Natural killer cell (primary cell): ENCODE results near the gene SLC47A2. TPM values are rescaled to one million over a fixed set of nuclear protein-coding genes. Genes with fewer than 3 reads are reported as not detected.

Experiments
- ATAC-seq, 3 donors: fragments of 150-1000 bp in 2 of 3; fragments of 200-7000 bp in 1 of 3; cut with Tn5 transposase; 1 replicate in 1 of 3; 2 replicates in 2 of 3; pipeline ENCODE4 v1.10.0; 2021; ENCODE audit warnings: mild to moderate bottlenecking in 2 of 3, moderate library complexity in 2 of 3
- DNase-seq, 2 donors: peaks; one replicate each; pipeline versions ENCODE4 v3.0.0 to v3.0.0-alpha.2; 2013 to 2021; ENCODE audit warnings: mixed read lengths in 1 of 2
- H3K27ac ChIP-seq: one replicate; pipeline ENCODE4 v1.5.1; 2013; ENCODE audit warnings: mild to moderate bottlenecking, low read length
- H3K27me3 ChIP-seq: one replicate; pipeline ENCODE4 v1.6.1; 2013; ENCODE audit warnings: low read length; ENCODE audit not compliant: control insufficient read depth, insufficient read depth
- H3K36me3 ChIP-seq: one replicate; pipeline ENCODE4 v1.6.1; 2013; ENCODE audit warnings: low read length; ENCODE audit not compliant: control insufficient read depth, insufficient read depth
- H3K4me1 ChIP-seq: one replicate; pipeline ENCODE4 v1.6.1; 2013; ENCODE audit warnings: low read length; ENCODE audit not compliant: control insufficient read depth, insufficient read depth
- H3K4me3 ChIP-seq: one replicate; pipeline ENCODE4 v1.5.1; 2013; ENCODE audit warnings: low read length
- H3K9me3 ChIP-seq: one replicate; pipeline ENCODE4 v1.6.1; 2013; ENCODE audit warnings: low read length; ENCODE audit not compliant: control insufficient read depth, insufficient read depth
- H3K27ac Mint-ChIP-seq, 2 donors: one replicate each; pipeline ENCODE4 v1.8.0; 2022; ENCODE audit warnings: mild to moderate bottlenecking in 2 of 2, mixed read lengths in 2 of 2, moderate library complexity in 1 of 2
- H3K27me3 Mint-ChIP-seq, 2 donors: one replicate each; pipeline ENCODE4 v1.8.0; 2022; ENCODE audit warnings: low read depth in 2 of 2, mixed read lengths in 2 of 2
- H3K36me3 Mint-ChIP-seq: one replicate; pipeline ENCODE4 v1.8.0; 2022; ENCODE audit warnings: mixed read lengths
- H3K4me1 Mint-ChIP-seq, 2 donors: one replicate each; pipeline ENCODE4 v1.8.0; 2022; ENCODE audit warnings: mixed read lengths in 2 of 2
- H3K4me3 Mint-ChIP-seq: one replicate; pipeline ENCODE4 v1.8.0; 2022; ENCODE audit warnings: mild to moderate bottlenecking, moderate library complexity, mixed read lengths
- H3K9me3 Mint-ChIP-seq, 2 donors: one replicate each; pipeline ENCODE4 v1.8.0; 2022; ENCODE audit warnings: mixed read lengths in 2 of 2
- WGBS: methylation state at CpG from one replicate; pipeline ENCODE4 v1.1.7; 2013; ENCODE audit warnings: missing lambda C conversion rate; ENCODE audit not compliant: insufficient coverage; 5-methylcytosine and 5-hydroxymethylcytosine counted together
- intact Hi-C: fragments of 100-400 bp; cut with micrococcal nuclease; formaldehyde crosslinking; loops from one replicate; pipeline ENCODE4 v1.14.2; 2022
- total RNA-seq, 4 donors: library from RNA; stranded (reverse); fragments of 120-200 nt in 1 of 4; gene quantifications; one replicate each; pipeline versions ENCODE4 v1.2.3 to v1.2.4, GENCODE V29; 2013 to 2022
- TF ChIP-seq, protein P1 (sequence below): fragments of 200-600 bp; IDR thresholded peaks from one replicate; pipeline ENCODE4 v1.8.0; 2022; ENCODE audit warnings: antibody characterized with exemption

The SLC47A2 gene
- total RNA-seq, 3 donors from 2014 or later (not counting 1 experiment from before 2014, with no cell fraction given): not detected

DNA sequence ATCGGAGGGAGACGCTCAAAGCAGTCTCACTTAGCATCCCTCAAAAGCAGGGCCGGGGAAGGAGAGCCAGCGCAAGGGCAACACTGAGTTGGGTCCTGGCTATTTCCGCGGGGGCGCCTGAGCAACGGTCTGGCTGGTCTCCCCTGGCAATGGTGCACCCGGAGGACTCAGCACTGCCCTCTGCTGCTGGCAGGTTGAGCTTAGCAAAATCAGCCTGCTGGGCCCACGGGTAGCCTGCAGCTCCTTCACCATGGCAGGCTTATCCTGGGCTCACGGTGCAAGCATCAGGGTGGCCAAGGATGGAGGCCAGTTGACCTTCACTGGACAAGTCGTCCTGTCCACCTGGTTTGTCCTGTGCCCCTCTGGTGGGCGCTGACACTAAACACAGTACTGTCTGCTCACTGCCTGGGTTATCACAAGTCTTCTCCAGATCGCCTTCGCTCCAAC lies 46.2 kb upstream of the SLC47A2 start:
- Mint-ChIP-seq H3K27ac (no peak overlapping the region), H3K36me3 (no peaks in the 10 kb centered on the region), H3K27me3 (peaks cover 6 to 12% of the 10 kb centered on the region in 2 donors), H3K4me3 (no peak overlapping the region), H3K9me3 (no peaks in the 10 kb centered on the region), H3K4me1 (no peaks in the 10 kb centered on the region)
- Histone ChIP-seq H3K4me1 (peaks cover 9% of the 10 kb centered on the region), H3K4me3 (no peak overlapping the region), H3K27ac (no peak overlapping the region), H3K27me3 (no peaks in the 10 kb centered on the region), H3K9me3 (no peaks in the 10 kb centered on the region), H3K36me3 (no peaks in the 10 kb centered on the region)
- DNase-seq (peak; percentile 57 to 82), ATAC-seq (peak; percentile 64 to 83 (median 68))
- WGBS: 31% methylated on average over 15 of the region's 15 CpGs
- intact Hi-C loops: loop anchor here (1.0 kb wide), 1 partner anchor 248 kb away; no protein-coding TSS in a partner anchor
- TF ChIP-seq, protein P1, sequence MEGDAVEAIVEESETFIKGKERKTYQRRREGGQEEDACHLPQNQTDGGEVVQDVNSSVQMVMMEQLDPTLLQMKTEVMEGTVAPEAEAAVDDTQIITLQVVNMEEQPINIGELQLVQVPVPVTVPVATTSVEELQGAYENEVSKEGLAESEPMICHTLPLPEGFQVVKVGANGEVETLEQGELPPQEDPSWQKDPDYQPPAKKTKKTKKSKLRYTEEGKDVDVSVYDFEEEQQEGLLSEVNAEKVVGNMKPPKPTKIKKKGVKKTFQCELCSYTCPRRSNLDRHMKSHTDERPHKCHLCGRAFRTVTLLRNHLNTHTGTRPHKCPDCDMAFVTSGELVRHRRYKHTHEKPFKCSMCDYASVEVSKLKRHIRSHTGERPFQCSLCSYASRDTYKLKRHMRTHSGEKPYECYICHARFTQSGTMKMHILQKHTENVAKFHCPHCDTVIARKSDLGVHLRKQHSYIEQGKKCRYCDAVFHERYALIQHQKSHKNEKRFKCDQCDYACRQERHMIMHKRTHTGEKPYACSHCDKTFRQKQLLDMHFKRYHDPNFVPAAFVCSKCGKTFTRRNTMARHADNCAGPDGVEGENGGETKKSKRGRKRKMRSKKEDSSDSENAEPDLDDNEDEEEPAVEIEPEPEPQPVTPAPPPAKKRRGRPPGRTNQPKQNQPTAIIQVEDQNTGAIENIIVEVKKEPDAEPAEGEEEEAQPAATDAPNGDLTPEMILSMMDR: peak; percentile 69

DNA sequence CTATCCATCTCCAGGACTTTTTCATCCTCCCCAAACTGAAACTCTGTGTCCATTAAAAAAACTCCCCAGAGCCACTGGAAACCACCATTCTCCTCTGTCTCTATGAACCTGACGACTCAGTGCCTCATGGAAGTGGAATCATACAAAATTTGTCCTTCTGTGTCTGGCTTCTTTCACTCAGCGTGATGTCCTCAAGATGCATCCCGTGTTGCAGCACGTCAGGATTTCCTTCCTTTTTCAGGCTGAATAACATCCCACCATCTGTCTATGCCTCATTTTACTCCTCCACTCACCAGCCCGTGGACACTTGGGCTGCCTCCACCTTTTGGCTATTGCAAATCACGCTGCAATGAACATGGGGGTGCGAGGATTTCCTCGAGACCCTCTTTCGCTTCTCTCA lies 44.4 kb upstream of the SLC47A2 start:
- peaks cover 4% of the 10 kb centered on the region for H3K4me1 ChIP-seq
- no peaks in the 10 kb centered on the region for H3K9me3 Mint-ChIP-seq
- 71% methylated on average over 9 of the region's 9 CpGs for WGBS
- intact Hi-C loops: no loop called here
- H3K36me3 Mint-ChIP-seq: no peaks in the 10 kb centered on the region
- H3K27ac Mint-ChIP-seq: no peak overlapping the region
- TF ChIP-seq, protein P1: no peak
- H3K36me3 ChIP-seq: no peaks in the 10 kb centered on the region
- ATAC-seq (no peak), DNase-seq (no peak)
- H3K9me3 ChIP-seq: no peaks in the 10 kb centered on the region
- H3K4me3 ChIP-seq: no peak overlapping the region
- peaks cover 11 to 12% of the 10 kb centered on the region in 2 donors for H3K27me3 Mint-ChIP-seq
- no peak overlapping the region for H3K27ac ChIP-seq
- no peaks in the 10 kb centered on the region for H3K27me3 ChIP-seq
- no peak overlapping the region for H3K4me3 Mint-ChIP-seq
- H3K4me1 Mint-ChIP-seq: no peaks in the 10 kb centered on the region

DNA sequence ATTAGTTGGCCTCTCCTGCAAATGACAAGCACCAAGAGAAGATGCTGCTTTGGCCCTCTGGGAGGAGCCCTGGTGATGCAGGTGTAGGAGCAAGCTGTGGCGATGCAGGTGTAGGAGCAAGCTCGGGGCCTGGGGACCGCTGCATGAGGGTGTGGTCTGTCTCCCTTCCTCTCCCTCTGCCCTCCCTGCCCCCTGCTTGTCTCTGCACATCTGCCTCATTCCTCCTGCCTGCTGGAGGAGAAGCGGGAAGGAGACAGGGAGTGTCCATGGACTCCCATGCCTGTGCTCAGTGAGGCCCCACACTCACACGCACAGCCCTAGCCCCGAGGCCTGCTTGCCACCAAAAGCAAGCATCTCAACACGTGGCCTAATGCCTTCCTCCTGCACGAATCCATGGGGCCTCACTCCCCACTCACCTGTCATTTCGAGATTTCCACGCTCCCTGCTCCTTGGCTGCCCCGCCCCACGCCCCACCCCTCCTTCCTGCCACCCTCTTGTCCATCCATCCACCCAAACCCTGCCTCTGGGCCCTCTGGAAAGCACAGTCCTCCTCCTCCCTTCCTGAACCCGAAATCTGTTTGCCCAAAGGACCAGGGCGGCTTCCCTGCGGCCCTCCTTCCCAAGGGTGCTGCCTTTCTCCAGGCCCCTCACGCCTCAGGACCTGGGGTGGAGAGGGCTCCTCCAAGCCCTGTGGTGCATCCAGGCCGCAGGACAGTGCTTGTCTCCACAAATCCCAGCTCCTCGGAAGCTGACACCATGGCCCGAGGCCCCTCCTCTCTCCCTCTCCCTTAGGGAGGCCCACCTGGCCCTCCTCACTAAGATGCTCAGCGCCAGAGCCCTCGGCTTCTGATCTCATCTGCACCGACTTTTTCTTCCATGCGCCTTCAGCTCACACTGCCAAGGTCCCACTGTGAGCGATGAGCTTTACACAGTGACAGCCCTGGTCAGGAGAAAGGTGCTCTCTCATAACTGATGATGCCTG lies 43.5 kb upstream of the SLC47A2 start:
- H3K27ac Mint-ChIP-seq: no peak overlapping the region

More for the DNA sequence above, 43.5 kb upstream of the SLC47A2 start:
- no peaks in the 10 kb centered on the region for H3K27me3 ChIP-seq
- intact Hi-C loops: no loop called here
- H3K36me3 Mint-ChIP-seq: no peaks in the 10 kb centered on the region
- H3K9me3 ChIP-seq: no peaks in the 10 kb centered on the region
- ATAC-seq (no peak), DNase-seq (no peak)
- H3K27me3 Mint-ChIP-seq: peaks cover 12 to 13% of the 10 kb centered on the region in 2 donors
- H3K4me1 ChIP-seq: peaks cover 4% of the 10 kb centered on the region
- no peaks in the 10 kb centered on the region for H3K36me3 ChIP-seq
- no peaks in the 10 kb centered on the region for H3K9me3 Mint-ChIP-seq
- TF ChIP-seq, protein P1: no peak
- no peaks in the 10 kb centered on the region for H3K4me1 Mint-ChIP-seq
- no peak overlapping the region for H3K27ac ChIP-seq
- no peak overlapping the region for H3K4me3 Mint-ChIP-seq
- WGBS: 80% methylated on average over 24 of the region's 24 CpGs
- H3K4me3 ChIP-seq: no peak overlapping the region
